Fibroblast of skin of left biceps (primary cell): ENCODE data around the gene OR4K5.
"Not testable (repeated sequence)": the region's sequence is repeated elsewhere in the genome, so short reads cannot be mapped to it uniquely, and the experiment has no call there.

Experiments used
- DNase-seq, 2 experiments: peaks; one replicate each; pipeline ENCODE4 v3.0.0-alpha.2; 2013; ENCODE audit warnings: low read depth in 2 of 2

The OR4K5 gene

GRCh38 chr14:19920021-19920657, at the start of gene OR4K5:
TSS of gene OR4K5 (plus strand) at chr14:19920607. CDS start at chr14:19920607, 0 bp downstream.
- DNase-seq, result no peak

- no peak for DNase-seq
Measured at GRCh38 chr14:19873178-19873577, 47.2 kb upstream of the OR4K5 start.

GRCh38 chr14:19874842-19875241, 45.6 kb upstream of the OR4K5 start, which contains the start of gene OR4K2:
TSS of gene OR4K2 (plus strand) at chr14:19875142. CDS start at chr14:19876268, 1,126 bp downstream.
- no peak for DNase-seq

GRCh38 chr14:19878029-19878642, 42.3 kb upstream of the OR4K5 start:
- DNase-seq, result no peak

- no peak for DNase-seq
Measured at GRCh38 chr14:19895282-19895681, 25.1 kb upstream of the OR4K5 start.

- DNase-seq, result no peak
Measured at GRCh38 chr14:19900999-19901398, 19.4 kb upstream of the OR4K5 start.

- no peak for DNase-seq
Measured at GRCh38 chr14:19902409-19902808, 18.0 kb upstream of the OR4K5 start.

GRCh38 chr14:19906665-19907064, 13.7 kb upstream of the OR4K5 start:
- DNase-seq, result no peak

- no peak for DNase-seq
Measured at GRCh38 chr14:19911114-19911513, 9.3 kb upstream of the OR4K5 start.

GRCh38 chr14:19917243-19917642, 3.2 kb upstream of the OR4K5 start:
- no peak for DNase-seq

GRCh38 chr14:19917955-19918518, 2.4 kb upstream of the OR4K5 start:
- DNase-seq, result no peak

GRCh38 chr14:19918553-19919264, 1.7 kb upstream of the OR4K5 start:
- DNase-seq, result no peak

- DNase-seq, result no peak
Measured at GRCh38 chr14:19930617-19931016, 10.2 kb downstream of the OR4K5 start, which contains the start of gene OR4K1. TSS of gene OR4K1 (plus strand) at chr14:19930917. CDS start at chr14:19935667, 4,750 bp downstream.

GRCh38 chr14:19941668-19942067, 21.3 kb downstream of the OR4K5 start:
- no peak for DNase-seq

GRCh38 chr14:19947413-19948090, 27.1 kb downstream of the OR4K5 start:
- DNase-seq, result no peak

GRCh38 chr14:19949218-19949617, 28.8 kb downstream of the OR4K5 start:
- DNase-seq, result no peak

GRCh38 chr14:19969735-19970134, 49.3 kb downstream of the OR4K5 start:
- not testable (repeated sequence) for DNase-seq
